ENCODE results near the gene FGF18.
"Not testable (repeated sequence)": the region's sequence is repeated elsewhere in the genome, so short reads cannot be mapped to it uniquely, and the experiment has no call there.

The FGF18 gene

GRCh38 chr5:171475596-171475995 is 56.1 kb downstream of the FGF18 start:
- no peak for DNase-seq

GRCh38 chr5:171476701-171477100 is 57.3 kb downstream of the FGF18 start:
- DNase-seq = no peak

- no peak for DNase-seq
Observed at GRCh38 chr5:171477101-171477500, 57.7 kb downstream of the FGF18 start.

GRCh38 chr5:171477666-171478065 is 58.2 kb downstream of the FGF18 start:
- DNase-seq = no peak

- DNase-seq = no peak
Observed at GRCh38 chr5:171478946-171479775, 59.7 kb downstream of the FGF18 start.

GRCh38 chr5:171479776-171480125 is 60.3 kb downstream of the FGF18 start:
- DNase-seq = no peak

- no peak for DNase-seq
Observed at GRCh38 chr5:171480239-171480638, 60.8 kb downstream of the FGF18 start.

GRCh38 chr5:171481571-171482433 is 62.4 kb downstream of the FGF18 start:
- DNase-seq = no peak

- DNase-seq = no peak
Observed at GRCh38 chr5:171482434-171482730, 62.9 kb downstream of the FGF18 start.

- no peak for DNase-seq
Observed at GRCh38 chr5:171483551-171484135, 64.2 kb downstream of the FGF18 start.

GRCh38 chr5:171484460-171484899 is 65.0 kb downstream of the FGF18 start:
- DNase-seq = peak in 1 of 2 donors; percentile 39

GRCh38 chr5:171485668-171486067 is 66.2 kb downstream of the FGF18 start:
- no peak for DNase-seq

GRCh38 chr5:171486613-171487012 is 67.2 kb downstream of the FGF18 start:
- DNase-seq = no peak

- DNase-seq = no peak
Observed at GRCh38 chr5:171488876-171489275, 69.4 kb downstream of the FGF18 start.

- no peak for DNase-seq
Observed at GRCh38 chr5:171492781-171493180, 73.3 kb downstream of the FGF18 start.

- DNase-seq = no peak
Observed at GRCh38 chr5:171493646-171494393, 74.4 kb downstream of the FGF18 start.

GRCh38 chr5:171494452-171495121 is 75.1 kb downstream of the FGF18 start:
- no peak for DNase-seq

- no peak for DNase-seq
Observed at GRCh38 chr5:171495122-171495700, 75.8 kb downstream of the FGF18 start.

- no peak for DNase-seq
Observed at GRCh38 chr5:171496456-171496855, 77.0 kb downstream of the FGF18 start.

- DNase-seq = not testable (repeated sequence)
Observed at GRCh38 chr5:171497494-171497893, 78.0 kb downstream of the FGF18 start.

- no peak for DNase-seq
Observed at GRCh38 chr5:171498166-171498565, 78.7 kb downstream of the FGF18 start.

GRCh38 chr5:171499611-171500010 is 80.2 kb downstream of the FGF18 start:
- no peak for DNase-seq

Measured in CD4-positive, alpha-beta T cell treated with Interferon alpha-2 for 1 hour (primary cell).